ENCODE results near the gene ACTR3.

GRCh38 chr2:113937501-113937900, 47.6 kb downstream of the ACTR3 start:
- no peak for TF ChIP-seq POLR2AphosphoS5 (IDR thresholded peaks at IDR 0.05; ENCODE audit: low read length)
- TF ChIP-seq CTCF (IDR thresholded peaks at IDR 0.05 in 2 of 3, conservative IDR thresholded peaks at IDR 0.05 in 1 of 3; ENCODE audit: control insufficient read depth in 2 of 3, extremely low read depth in 1 of 3, insufficient read depth in 1 of 3, low read depth in 3 of 3, low read length in 3 of 3): no peak
- TF ChIP-seq PBX3 (IDR thresholded peaks at IDR 0.05; ENCODE audit: insufficient replicate concordance, low read depth, low read length): no peak
- no peak for TF ChIP-seq POLR2A (IDR thresholded peaks at IDR 0.05; ENCODE audit: low read depth, low read length)
- no peak for TF ChIP-seq ATF7 (IDR thresholded peaks at IDR 0.05; ENCODE audit: low read depth)
- no peak for TF ChIP-seq MAX (IDR thresholded peaks at IDR 0.05; ENCODE audit: low read depth, low read length)
- TF ChIP-seq GATAD2B (conservative IDR thresholded peaks at IDR 0.05; ENCODE audit: low read depth): no peak
- no peak for TF ChIP-seq CHD2 (IDR thresholded peaks at IDR 0.05; ENCODE audit: borderline replicate concordance, low read depth, low read length)
